ENCODE data around the gene PPP1R10. TPM values are rescaled to one million over a fixed set of nuclear protein-coding genes. Genes with fewer than 3 reads are reported as not detected.

Gene PPP1R10
- total RNA-seq, 2 experiments from 2014 or later, result 47.1 to 49.1 TPM

- Mint-ChIP-seq H3K36me3 (ENCODE audit: low read depth) (peaks cover 46% of the 10 kb centered on the region), H3K9me3 (no peaks in the 10 kb centered on the region), H3K27me3 (ENCODE audit: low read depth) (no peaks in the 10 kb centered on the region), H3K4me1 (ENCODE audit: low read depth) (peaks cover 8% of the 10 kb centered on the region), H3K4me3 (no peak overlapping the region), H3K27ac (peak overlapping the region; percentile 75)
- DNase-seq, result no peak
- intact Hi-C loops (cut with micrococcal nuclease), result no loop called here
- CTCF ChIA-PET, result interaction anchor here (0.6 to 2.8 kb wide), 4 partner anchors 9 to 109 kb away, joined by 3 to 12 read pairs (median 10); no protein-coding TSS in a partner anchor
These were observed 26.0 kb downstream of the PPP1R10 start for GRCh38 chr6:30591008-30591407.

DNA sequence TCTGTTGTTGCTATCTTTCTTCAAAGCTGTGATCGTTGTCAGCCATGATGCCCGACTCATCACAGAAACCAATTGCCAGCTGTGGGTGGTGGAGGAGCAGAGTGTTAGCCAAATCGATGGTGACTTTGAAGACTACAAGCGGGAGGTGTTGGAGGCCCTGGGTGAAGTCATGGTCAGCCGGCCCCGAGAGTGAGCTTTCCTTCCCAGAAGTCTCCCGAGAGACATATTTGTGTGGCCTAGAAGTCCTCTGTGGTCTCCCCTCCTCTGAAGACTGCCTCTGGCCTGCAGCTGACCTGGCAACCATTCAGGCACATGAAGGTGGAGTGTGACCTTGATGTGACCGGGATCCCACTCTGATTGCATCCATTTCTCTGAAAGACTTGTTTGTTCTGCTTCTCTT, 26.5 kb downstream of the PPP1R10 start:
- intact Hi-C loops (cut with micrococcal nuclease), result no loop called here
- Mint-ChIP-seq H3K4me3 (no peak overlapping the region), H3K27ac (peak overlapping the region; percentile 75), H3K27me3 (ENCODE audit: low read depth) (no peaks in the 10 kb centered on the region), H3K4me1 (ENCODE audit: low read depth) (peaks cover 8% of the 10 kb centered on the region), H3K9me3 (no peaks in the 10 kb centered on the region), H3K36me3 (ENCODE audit: low read depth) (peaks cover 48% of the 10 kb centered on the region)
- DNase-seq, result no peak
- CTCF ChIA-PET, result interaction anchor here (1.2 to 1.6 kb wide), 3 partner anchors 10 to 46 kb away, joined by 3 to 11 read pairs (median 10); no protein-coding TSS in a partner anchor

- Mint-ChIP-seq H3K4me3 (no peak overlapping the region), H3K36me3 (ENCODE audit: low read depth) (peaks cover 51% of the 10 kb centered on the region), H3K9me3 (no peaks in the 10 kb centered on the region), H3K27ac (no peak overlapping the region), H3K27me3 (ENCODE audit: low read depth) (no peaks in the 10 kb centered on the region), H3K4me1 (ENCODE audit: low read depth) (peaks cover 8% of the 10 kb centered on the region)
- no peak for DNase-seq
- CTCF ChIA-PET, result interaction anchor here (1.2 to 1.6 kb wide), 4 partner anchors 11 to 108 kb away, joined by 3 to 11 read pairs (median 8); no protein-coding TSS in a partner anchor
- intact Hi-C loops (cut with micrococcal nuclease), result no loop called here
These were observed 27.2 kb downstream of the PPP1R10 start for GRCh38 chr6:30589754-30590358.

DNA sequence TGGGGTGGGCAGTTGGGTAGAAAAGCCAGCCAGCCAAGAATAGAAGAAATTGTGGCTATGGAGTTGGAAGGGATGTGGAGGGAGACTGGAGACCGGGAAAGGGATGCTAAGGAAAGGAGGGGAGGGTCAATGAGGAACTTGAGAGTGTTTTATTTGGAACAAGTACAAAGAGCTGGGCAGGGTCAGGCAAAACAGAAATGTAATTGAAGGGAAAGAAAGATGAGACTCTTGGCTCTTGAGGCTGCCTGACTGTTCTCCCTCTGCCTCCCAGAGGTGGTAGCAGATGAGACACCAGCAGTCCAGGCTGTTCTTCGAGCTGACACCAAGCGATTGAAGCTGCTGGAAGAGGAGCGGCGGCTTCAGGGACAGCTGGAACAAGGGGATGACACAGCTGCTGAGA, 33.1 kb downstream of the PPP1R10 start:
- CTCF ChIA-PET, result interaction anchor here (3.3 kb wide), 1 partner anchor 14 kb away, joined by 12 read pairs; no protein-coding TSS in a partner anchor
- DNase-seq, result no peak
- no peak overlapping the region for H3K4me3 Mint-ChIP-seq
- H3K27me3 Mint-ChIP-seq (ENCODE audit: low read depth), result no peaks in the 10 kb centered on the region
- H3K4me1 Mint-ChIP-seq (ENCODE audit: low read depth), result no peaks in the 10 kb centered on the region
- H3K9me3 Mint-ChIP-seq, result no peaks in the 10 kb centered on the region
- H3K36me3 Mint-ChIP-seq (ENCODE audit: low read depth), result peaks cover 63% of the 10 kb centered on the region
- no peak overlapping the region for H3K27ac Mint-ChIP-seq
- intact Hi-C loops (cut with micrococcal nuclease), result no loop called here

DNA sequence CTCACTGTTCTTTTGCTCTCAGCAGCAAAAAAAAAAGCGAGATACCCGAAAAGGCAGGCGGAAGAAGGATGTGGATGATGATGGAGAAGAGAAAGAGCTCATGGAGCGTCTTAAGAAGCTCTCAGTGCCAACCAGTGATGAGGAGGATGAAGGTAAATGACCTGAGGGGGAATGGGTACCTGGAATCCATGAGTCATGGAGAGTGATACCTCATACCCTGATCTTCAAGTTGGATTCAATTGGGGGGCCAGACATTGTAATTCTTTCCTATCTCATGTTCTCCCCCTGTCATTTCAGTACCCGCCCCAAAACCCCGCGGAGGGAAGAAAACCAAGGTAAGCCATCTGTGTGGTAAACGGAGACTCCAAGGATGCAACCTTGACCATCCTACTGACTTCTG, 39.0 kb downstream of the PPP1R10 start:
- no peak for DNase-seq
- Mint-ChIP-seq H3K9me3 (no peaks in the 10 kb centered on the region), H3K27ac (peak overlapping the region; percentile 35), H3K27me3 (ENCODE audit: low read depth) (no peaks in the 10 kb centered on the region), H3K36me3 (ENCODE audit: low read depth) (peaks cover 62% of the 10 kb centered on the region), H3K4me1 (ENCODE audit: low read depth) (peaks cover 37% of the 10 kb centered on the region), H3K4me3 (no peak overlapping the region)
- CTCF ChIA-PET, result interaction anchor here (0.6 to 1.8 kb wide), 5 partner anchors 10 to 813 kb away, joined by 3 to 9 read pairs (median 5); no protein-coding TSS in a partner anchor
- intact Hi-C loops (cut with micrococcal nuclease), result no loop called here

GRCh38 chr6:30573113-30573512, 43.9 kb downstream of the PPP1R10 start:
- intact Hi-C loops (cut with micrococcal nuclease), result no loop called here
- CTCF ChIA-PET, result no interaction called here
- Mint-ChIP-seq H3K27me3 (ENCODE audit: low read depth) (no peaks in the 10 kb centered on the region), H3K36me3 (ENCODE audit: low read depth) (peaks cover 36% of the 10 kb centered on the region), H3K4me3 (peak overlapping the region; percentile 98), H3K9me3 (no peaks in the 10 kb centered on the region), H3K27ac (peak overlapping the region; percentile 25), H3K4me1 (ENCODE audit: low read depth) (peaks cover 75% of the 10 kb centered on the region)
- no peak for DNase-seq

DNA sequence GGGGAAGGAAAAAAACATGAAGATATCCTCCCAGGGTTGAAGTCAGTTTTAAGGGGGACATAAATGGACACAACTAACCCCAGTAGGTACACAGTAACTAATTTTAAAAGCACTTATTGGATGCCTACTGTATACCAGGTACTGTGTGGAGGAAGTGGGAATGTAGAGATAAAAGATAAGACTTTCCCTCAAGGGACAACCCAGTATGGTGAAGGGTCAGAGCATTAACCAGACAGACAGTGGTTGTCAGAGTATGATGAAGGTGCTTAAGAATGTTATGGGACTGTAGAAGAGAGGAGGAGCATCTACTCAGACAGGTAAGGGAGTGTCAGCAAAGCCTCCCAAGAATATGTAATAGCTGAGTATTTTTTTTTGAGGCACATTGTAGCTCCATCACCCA, 44.9 kb downstream of the PPP1R10 start:
- CTCF ChIA-PET, result interaction anchor here (1.0 kb wide), 1 partner anchor 25 kb away, joined by 4 read pairs; no protein-coding TSS in a partner anchor
- no peaks in the 10 kb centered on the region for H3K27me3 Mint-ChIP-seq (ENCODE audit: low read depth)
- peaks cover 26% of the 10 kb centered on the region for H3K36me3 Mint-ChIP-seq (ENCODE audit: low read depth)
- H3K27ac Mint-ChIP-seq, result peak overlapping the region; percentile 95
- H3K9me3 Mint-ChIP-seq, result no peaks in the 10 kb centered on the region
- H3K4me1 Mint-ChIP-seq (ENCODE audit: low read depth), result peaks cover 74% of the 10 kb centered on the region
- peak overlapping the region; percentile 98 for H3K4me3 Mint-ChIP-seq
- no peak for DNase-seq
- intact Hi-C loops (cut with micrococcal nuclease), result no loop called here

- CTCF ChIA-PET, result interaction anchor here (0.6 to 2.3 kb wide), 5 partner anchors 25 to 150 kb away, joined by 3 to 10 read pairs (median 4); no protein-coding TSS in a partner anchor
- H3K36me3 Mint-ChIP-seq (ENCODE audit: low read depth), result peaks cover 22% of the 10 kb centered on the region
- no peaks in the 10 kb centered on the region for H3K9me3 Mint-ChIP-seq
- H3K27me3 Mint-ChIP-seq (ENCODE audit: low read depth), result no peaks in the 10 kb centered on the region
- peaks cover 72% of the 10 kb centered on the region for H3K4me1 Mint-ChIP-seq (ENCODE audit: low read depth)
- peak overlapping the region; percentile 95 for H3K27ac Mint-ChIP-seq
- H3K4me3 Mint-ChIP-seq, result peak overlapping the region; percentile 98
- intact Hi-C loops (cut with micrococcal nuclease), result loop anchor here (1.0 to 2.0 kb wide), 5 partner anchors 15 to 149 kb away; partner anchors contain the start of genes GNL1 and TUBB
- DNase-seq, result no peak
These were observed 45.3 kb downstream of the PPP1R10 start for GRCh38 chr6:30571762-30572082.

DNA sequence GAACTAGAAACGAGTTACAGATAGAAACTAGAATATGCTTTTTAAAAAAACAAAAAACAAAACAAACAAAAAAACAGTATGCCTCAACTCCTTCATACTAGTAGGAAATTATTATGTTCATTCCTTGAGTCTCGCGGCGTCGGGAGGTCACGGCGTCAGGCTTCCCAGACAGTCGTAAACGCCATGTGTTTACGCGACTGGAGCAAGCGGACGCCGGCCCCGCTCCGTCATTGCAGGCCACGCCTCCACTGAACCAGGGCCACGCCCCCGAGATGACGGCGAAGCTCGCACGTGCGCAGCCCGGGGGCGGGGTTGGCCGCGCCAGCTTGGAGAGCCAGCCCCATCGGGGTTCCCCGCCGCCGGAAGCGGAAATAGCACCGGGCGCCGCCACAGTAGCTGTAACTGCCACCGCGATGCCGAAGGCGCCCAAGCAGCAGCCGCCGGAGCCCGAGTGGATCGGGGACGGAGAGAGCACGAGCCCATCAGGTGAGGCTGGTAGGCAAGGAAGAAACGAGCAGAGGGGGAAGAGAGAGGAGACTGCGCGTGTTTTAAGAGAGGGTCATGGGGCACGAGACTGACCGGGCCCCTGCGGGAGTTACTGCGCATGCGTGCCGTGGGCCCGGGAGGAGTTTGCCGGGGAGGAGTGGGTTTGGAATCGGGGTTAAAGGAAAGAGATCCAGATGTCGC, 45.8 kb downstream of the PPP1R10 start, which contains the start of gene ABCF1:
Gene ABCF1 (plus strand): TSS at position 368 of the 687 bp plus-strand sequence. CDS start 46 bp downstream, at position 414.
- Mint-ChIP-seq H3K4me3 (peak within 1 kb of the TSS; percentile 98), H3K9me3 (no peaks in the 10 kb centered on the region), H3K36me3 (ENCODE audit: low read depth) (peaks cover 18% of the 10 kb centered on the region), H3K27me3 (ENCODE audit: low read depth) (no peaks in the 10 kb centered on the region), H3K27ac (peak within 1 kb of the TSS; percentile 95), H3K4me1 (ENCODE audit: low read depth) (peaks cover 70% of the 10 kb centered on the region)
- intact Hi-C loops (cut with micrococcal nuclease), result loop anchor here (1.0 to 2.0 kb wide), 5 partner anchors 15 to 150 kb away; partner anchors contain the start of genes GNL1 and TUBB
- DNase-seq, result peak; percentile 99
- CTCF ChIA-PET, result interaction anchor here (0.6 to 2.3 kb wide), 6 partner anchors 14 to 151 kb away, joined by 3 to 10 read pairs (median 4); partner anchors contain the start of gene PRR3

GRCh38 chr6:30570740-30571074, 46.3 kb downstream of the PPP1R10 start:
- Mint-ChIP-seq H3K27ac (peak overlapping the region; percentile 68), H3K4me3 (peak overlapping the region; percentile 98), H3K4me1 (ENCODE audit: low read depth) (peaks cover 70% of the 10 kb centered on the region), H3K9me3 (no peaks in the 10 kb centered on the region), H3K36me3 (ENCODE audit: low read depth) (peaks cover 18% of the 10 kb centered on the region), H3K27me3 (ENCODE audit: low read depth) (no peaks in the 10 kb centered on the region)
- no peak for DNase-seq
- intact Hi-C loops (cut with micrococcal nuclease), result loop anchor here (1.0 to 2.0 kb wide), 5 partner anchors 14 to 150 kb away; partner anchors contain the start of genes GNL1 and TUBB
- CTCF ChIA-PET, result interaction anchor here (1.0 to 2.3 kb wide), 6 partner anchors 13 to 151 kb away, joined by 3 to 10 read pairs (median 4); partner anchors contain the start of gene PRR3

DNA sequence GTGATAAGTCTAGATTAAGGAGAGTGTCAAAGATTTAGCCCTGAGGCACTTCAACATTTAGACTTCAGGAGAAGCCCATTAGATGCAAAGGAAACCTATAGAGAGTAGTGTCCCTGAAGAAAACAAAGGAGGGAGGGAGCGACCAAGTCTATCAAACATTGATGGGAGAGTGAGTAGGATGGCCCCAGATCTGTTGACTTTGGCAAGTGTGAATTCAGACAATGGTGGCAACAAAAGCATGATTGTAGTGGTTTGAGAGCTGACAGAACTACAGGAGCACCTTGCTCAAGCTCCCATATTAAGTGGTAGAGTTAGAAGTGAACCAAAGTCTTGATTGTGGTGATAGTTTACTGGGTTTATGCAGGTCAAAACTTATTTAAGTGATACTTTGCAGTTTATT, 46.8 kb downstream of the PPP1R10 start:
- Mint-ChIP-seq H3K27me3 (ENCODE audit: low read depth) (no peaks in the 10 kb centered on the region), H3K36me3 (ENCODE audit: low read depth) (peaks cover 18% of the 10 kb centered on the region), H3K4me3 (peak overlapping the region; percentile 98), H3K4me1 (ENCODE audit: low read depth) (peaks cover 68% of the 10 kb centered on the region), H3K27ac (peak overlapping the region; percentile 29), H3K9me3 (no peaks in the 10 kb centered on the region)
- no peak for DNase-seq
- CTCF ChIA-PET, result interaction anchor here (0.6 to 2.3 kb wide), 5 partner anchors 13 to 112 kb away, joined by 3 to 10 read pairs (median 4); partner anchors contain the start of gene PRR3
- intact Hi-C loops (cut with micrococcal nuclease), result loop anchor here (2.0 kb wide), 1 partner anchor 151 kb away; the partner anchor contains the start of gene TUBB

GRCh38 chr6:30568245-30568644, 48.8 kb downstream of the PPP1R10 start:
- H3K4me1 Mint-ChIP-seq (ENCODE audit: low read depth), result peaks cover 57% of the 10 kb centered on the region
- DNase-seq, result peak; percentile 75
- H3K36me3 Mint-ChIP-seq (ENCODE audit: low read depth), result peaks cover 21% of the 10 kb centered on the region
- CTCF ChIA-PET, result no interaction called here
- no peaks in the 10 kb centered on the region for H3K9me3 Mint-ChIP-seq
- H3K4me3 Mint-ChIP-seq, result no peak overlapping the region
- intact Hi-C loops (cut with micrococcal nuclease), result no loop called here
- H3K27ac Mint-ChIP-seq, result peak overlapping the region; percentile 17
- H3K27me3 Mint-ChIP-seq (ENCODE audit: low read depth), result no peaks in the 10 kb centered on the region

All from activated naive CD4-positive, alpha-beta T cell treated with anti-CD3 and anti-CD28 coated beads for 36 hours (primary cell).